NCI-H2196 (cell line): ENCODE results near the gene SPRY4.
"Not testable (repeated sequence)": the region's sequence is repeated elsewhere in the genome, so short reads cannot be mapped to it uniquely, and the experiment has no call there.

Experiments
- DNase-seq: peaks from one replicate; lab custom pipeline; 2025; ENCODE audit not compliant: unreplicated experiment; lab: John Stamatoyannopoulos, UW

The SPRY4 gene

DNA sequence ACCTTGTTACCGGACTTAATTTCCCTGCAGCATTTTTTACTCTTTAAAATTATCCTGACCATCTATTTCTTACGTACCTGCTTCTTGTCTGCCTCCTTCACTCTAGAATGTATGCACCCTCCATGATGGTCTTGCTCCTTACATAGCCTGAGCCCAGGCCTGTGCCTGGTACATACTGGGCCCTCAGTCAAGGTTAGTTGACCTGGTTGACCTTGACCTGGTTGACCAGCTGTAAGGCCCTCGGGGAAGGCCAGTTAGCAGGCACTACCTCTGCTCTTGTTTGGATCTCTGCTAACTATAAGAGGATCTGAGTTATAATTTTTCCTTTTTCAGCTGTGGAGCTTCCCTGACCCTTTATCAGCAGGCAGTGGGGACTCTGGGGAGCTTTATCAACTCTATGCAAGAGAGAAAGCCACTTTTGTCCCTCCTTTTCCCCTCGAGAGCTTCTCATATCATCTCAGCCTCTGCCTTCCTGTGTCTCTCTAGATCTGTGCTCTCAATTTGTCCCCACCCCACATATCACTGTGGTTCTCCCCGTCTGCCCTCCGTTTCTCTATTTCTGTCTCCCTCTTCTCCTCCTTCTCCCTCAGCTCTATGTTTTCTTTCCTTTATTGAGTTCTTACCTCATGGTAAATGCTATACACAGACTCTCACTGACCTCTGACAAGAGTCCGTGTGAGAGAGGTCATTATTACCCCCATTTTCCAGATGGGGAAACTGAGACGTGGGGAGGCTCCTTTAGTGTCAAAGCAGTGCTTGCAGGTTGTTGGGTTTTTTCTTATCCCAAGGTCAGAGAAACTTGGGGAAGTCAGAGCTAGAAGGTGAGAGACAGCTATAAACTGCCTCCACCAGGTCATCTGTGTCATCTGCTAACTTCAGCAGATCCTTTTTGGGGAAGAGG lies 28.6 kb downstream of the SPRY4 start:
- DNase-seq = no peak

- no peak for DNase-seq
Observed at GRCh38 chr5:142295084-142295758, 29.6 kb downstream of the SPRY4 start.

- no peak for DNase-seq
Observed at GRCh38 chr5:142293486-142293885, 31.3 kb downstream of the SPRY4 start.

GRCh38 chr5:142292808-142293207 lies 32.0 kb downstream of the SPRY4 start:
- no peak for DNase-seq

- DNase-seq = no peak
Observed at GRCh38 chr5:142292249-142292648, 32.6 kb downstream of the SPRY4 start.

DNA sequence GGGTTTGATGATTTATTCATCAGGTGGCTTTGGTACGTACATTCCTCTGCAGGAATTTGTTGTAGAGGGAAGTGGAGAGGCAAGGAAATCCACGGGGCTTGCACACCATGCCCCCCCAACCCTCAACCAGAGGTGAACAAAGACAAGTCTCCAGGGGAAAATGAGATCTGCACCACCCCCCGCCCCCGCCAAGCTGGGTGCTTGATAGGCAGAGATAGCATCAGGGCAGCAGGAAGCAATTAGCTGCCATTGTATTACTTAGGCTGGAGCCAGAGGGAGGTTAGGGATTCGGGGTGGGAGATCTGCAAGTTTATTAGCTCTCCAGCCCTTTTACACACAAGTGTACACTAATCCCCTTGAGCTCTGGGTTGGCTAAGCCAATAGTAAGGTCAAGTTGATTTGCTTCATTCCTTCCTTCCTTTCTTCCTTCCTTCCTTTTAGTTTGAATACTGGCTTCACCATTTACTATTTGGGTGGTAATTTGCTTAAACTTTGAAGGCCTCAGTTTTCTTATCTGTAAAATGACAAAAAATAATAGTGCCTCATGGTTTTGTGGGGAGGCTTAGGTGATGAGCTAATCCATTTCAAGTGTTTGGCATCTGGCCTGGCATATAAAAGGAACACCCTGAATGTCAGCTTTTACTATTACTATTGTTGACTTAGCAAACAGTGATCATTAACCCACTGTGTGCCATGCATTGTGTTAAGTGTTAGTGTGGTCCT lies 34.1 kb downstream of the SPRY4 start:
- DNase-seq = peak; percentile 58

DNA sequence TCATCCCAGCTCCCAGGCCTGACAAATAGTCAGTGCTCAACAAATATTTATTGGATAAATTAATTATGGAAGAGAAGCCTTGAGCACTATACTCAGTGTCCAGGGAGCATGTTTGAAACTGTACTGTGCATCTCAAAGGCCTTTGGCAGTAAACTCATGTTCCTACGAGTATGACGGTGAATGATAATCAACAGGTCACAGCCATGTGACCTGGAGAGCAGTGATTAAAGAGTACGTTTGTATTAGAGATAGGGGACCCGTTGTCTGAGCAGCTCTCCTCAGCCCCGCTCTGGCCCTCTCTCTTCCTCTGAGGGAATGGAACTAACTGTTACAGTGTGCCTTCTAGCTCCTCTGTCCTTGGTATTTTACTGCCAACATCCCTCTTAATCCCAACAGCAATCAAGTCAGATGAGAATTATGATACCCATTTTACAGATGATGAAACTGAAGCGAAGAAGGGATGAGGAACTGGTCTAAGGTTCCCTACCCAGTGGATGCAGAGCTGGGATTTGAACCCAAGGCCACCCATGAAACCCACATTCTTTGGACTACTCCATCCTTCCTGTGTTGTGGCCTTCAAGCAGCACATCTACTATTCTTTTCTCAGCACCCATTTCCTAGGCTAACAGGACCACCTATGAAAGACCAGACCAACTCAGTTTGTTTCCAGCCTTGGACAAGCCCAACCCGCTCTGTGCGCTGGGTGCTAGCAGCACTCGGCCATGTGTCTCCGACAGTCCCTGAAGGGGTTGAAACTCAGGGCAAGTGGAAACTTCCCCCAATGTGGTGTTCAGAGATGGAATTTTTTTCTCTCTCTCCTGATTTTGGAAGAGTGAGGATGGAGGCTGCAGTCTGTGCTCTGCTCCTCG lies 34.9 kb downstream of the SPRY4 start:
- no peak for DNase-seq

DNA sequence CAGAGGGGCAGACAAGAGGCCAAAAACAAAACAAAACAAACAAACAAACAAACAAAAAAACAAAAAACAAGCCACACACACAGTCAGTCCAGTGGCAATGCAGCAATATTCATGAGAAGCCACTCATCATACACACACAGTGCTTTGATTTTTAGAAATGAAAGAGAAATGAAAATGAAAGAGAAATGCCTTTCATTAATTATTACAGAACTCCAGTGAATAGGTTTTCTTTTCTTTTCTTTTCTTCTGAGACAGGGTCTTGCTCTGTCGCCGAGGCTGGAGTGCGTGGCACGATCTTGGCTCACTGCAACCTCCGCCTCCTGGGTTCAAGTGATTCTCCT lies 36.9 kb downstream of the SPRY4 start:
- DNase-seq = no peak

- DNase-seq = no peak
Observed at GRCh38 chr5:142287096-142287972, 37.5 kb downstream of the SPRY4 start.

- DNase-seq = no peak
Observed at GRCh38 chr5:142286111-142286510, 38.7 kb downstream of the SPRY4 start.

DNA sequence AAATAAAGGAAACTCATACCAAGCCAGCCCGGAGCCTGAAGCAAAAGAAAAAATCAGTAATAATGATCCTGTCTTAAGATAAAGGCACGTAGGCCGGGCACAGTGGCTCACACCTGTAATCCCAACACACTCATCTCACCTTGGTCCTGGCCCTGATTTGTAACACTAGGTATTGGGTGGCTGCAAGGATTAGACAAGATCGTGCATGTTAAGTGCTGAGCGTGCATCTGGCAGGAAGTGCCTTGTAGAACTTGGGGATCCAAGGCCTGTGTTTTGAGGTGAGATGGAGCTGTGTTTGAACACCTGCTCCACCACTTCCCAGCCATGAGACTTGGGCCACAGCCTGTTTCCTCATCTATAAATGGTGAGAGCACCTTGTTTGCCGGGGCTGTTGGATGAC lies 41.5 kb downstream of the SPRY4 start:
- no peak for DNase-seq

DNA sequence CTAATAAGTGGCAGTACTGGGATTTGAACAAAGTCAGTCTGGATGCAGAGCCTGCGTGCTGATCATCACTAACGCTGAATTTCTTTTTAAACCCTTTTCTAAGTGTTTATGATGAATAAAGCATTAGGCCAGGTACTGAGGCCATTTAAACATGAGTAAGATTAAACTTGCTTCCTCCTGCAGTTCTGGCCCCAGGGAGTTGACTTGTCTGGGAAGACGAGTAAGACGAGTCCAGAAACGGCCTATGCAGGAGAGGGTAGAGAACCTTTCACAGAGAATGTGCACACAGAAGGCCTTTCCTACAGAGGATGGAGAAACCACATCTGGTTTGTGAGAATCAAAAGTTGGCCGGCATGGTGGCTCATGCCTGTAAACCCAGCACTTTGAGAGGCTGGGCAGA lies 42.9 kb downstream of the SPRY4 start:
- DNase-seq = no peak

DNA sequence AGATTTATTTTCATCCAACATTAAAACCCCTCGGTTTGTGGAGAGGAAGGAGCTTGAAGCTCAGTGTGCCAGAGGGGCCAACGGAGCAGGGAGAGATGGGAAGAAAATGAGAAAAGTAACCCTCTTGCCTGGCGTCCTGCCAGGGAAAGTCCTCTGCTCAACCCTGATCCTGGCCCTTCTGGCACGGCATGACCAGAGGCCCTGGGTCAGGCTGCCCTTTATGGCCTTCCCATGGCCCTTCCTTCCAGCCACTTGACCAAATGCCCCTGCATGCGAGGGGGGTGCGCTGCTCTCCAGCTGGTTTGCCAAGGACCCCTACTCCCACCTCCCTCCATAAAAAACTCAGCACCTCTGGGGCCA lies 43.8 kb downstream of the SPRY4 start:
- DNase-seq = no peak

DNA sequence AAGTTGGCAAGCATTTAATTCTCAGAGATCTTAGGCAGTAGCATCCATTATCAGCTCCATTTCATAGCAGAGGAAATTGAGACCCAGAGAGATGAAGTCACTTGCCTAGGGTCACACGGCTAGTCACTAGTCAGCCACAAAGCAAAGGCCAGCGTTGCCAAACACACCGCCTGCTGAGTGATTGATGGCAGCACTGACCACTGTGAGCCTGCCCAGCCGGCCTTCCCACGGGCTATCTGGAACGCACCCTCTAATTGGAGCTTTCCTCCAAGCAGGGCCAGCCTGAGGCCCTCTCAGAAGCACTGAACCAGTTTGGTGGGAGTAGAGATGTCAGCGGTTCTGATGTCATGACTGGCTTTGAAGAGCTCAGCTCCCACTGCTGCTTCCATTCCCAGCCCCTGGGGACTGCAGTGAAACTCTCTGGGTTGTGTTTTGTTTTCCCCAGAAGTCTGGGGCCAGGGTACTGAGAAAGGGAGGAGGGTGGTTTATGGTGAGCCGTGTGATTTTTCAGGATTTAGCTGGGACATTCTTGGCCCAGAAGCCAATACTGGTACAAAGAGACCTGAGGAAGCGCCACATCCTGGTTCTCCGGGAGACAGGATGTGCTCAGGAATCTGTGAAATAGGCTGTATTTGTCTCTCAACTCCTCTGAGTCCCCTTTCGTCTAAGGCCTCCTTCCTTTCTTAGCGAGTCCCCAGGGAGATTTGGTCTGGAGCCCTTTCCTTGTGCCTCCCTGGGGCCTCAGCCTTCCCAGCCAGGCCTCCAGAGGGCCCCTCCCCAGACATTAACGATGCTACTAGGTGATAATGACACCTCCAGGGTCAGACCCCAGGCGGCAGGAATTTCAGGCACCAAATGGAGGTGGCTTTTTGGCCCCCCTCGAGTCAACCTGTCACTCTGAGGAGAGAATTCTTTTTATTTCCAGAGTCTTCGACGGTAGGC lies 44.5 kb downstream of the SPRY4 start:
- DNase-seq = no peak

- DNase-seq = no peak
Observed at GRCh38 chr5:142278627-142279026, 46.2 kb downstream of the SPRY4 start.

DNA sequence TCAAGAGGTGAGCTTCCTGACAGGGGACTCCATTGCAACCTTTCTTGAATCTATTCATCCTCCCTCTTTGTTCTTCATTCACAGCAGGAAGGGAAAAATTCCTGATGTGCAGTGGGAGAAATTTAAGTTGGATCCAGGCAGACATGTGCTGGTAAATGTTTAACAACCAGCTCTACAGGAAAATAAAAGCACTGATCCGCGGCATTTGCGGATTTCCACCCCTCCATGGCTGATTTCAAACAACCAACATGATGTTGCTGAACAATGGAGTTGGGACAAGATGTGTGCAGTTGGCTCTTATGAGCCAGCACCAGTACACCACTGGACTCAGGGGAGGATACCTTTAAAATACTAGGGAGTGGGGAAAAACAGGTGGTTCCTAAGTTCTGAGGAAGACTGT lies 47.0 kb downstream of the SPRY4 start:
- DNase-seq = no peak

GRCh38 chr5:142276517-142276916 lies 48.3 kb downstream of the SPRY4 start:
- DNase-seq = no peak

DNA sequence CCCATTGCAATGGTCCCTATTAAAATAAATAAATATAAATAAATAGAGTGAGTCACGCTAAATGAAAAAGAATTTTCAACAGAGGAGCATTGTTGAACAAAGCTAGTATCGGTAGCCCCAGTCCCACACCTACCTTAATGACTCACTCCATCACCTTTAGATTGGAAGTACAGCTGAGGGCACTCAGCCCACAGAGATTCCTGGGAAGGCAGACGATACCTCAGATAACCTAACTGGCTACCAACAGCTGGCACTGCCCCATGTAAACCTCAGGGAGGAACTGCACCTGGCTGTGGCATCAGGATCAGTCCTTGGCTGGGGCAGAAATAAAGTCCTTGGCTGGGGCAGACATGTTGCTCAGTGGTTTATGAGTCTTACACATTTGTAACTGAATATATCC lies 49.3 kb downstream of the SPRY4 start:
- DNase-seq = no peak

- not testable (repeated sequence) for DNase-seq
Observed at GRCh38 chr5:142272596-142272995, 52.2 kb downstream of the SPRY4 start.
